HEK293T (cell line): ENCODE results near the gene TSPAN14.

Experiments used
- CTBP1 ChIP-seq: fragments of 450-650 bp; IDR thresholded peaks from 2 replicates; pipeline ENCODE4 v1.6.1; 2016; ENCODE audit warnings: borderline replicate concordance
- ELF4 ChIP-seq: fragments of 450-650 bp; IDR thresholded peaks from 2 replicates; pipeline ENCODE4 v1.6.1; 2017; ENCODE audit warnings: antibody characterized with exemption
- FOXK2 ChIP-seq: fragments of 450-650 bp; IDR thresholded peaks from 2 replicates; pipeline ENCODE4 v1.6.1; 2016; ENCODE audit warnings: mild to moderate bottlenecking
- FOXM1 ChIP-seq: fragments of 450-650 bp; IDR thresholded peaks from 2 replicates; pipeline ENCODE4 v1.6.1; 2017; ENCODE audit warnings: mild to moderate bottlenecking, borderline replicate concordance
- L3MBTL2 ChIP-seq: fragments of 450-650 bp; conservative IDR thresholded peaks from 2 replicates; pipeline ENCODE4 v1.6.1; 2016; ENCODE audit warnings: mild to moderate bottlenecking
- NFRKB ChIP-seq: fragments of 450-650 bp; IDR thresholded peaks from 2 replicates; pipeline ENCODE4 v1.6.1; 2016; ENCODE audit warnings: mild to moderate bottlenecking, moderate library complexity
- SUZ12 ChIP-seq: fragments of 450-650 bp; IDR thresholded peaks from 2 replicates; pipeline ENCODE4 v1.6.1; 2016; ENCODE audit warnings: mild to moderate bottlenecking

GRCh38 chr10:80528185-80528700 is 74.1 kb downstream of the TSPAN14 start:
- TF ChIP-seq CTBP1 (no peak), ELF4 (no peak), NFRKB (no peak), SUZ12 (no peak), FOXM1 (no peak), L3MBTL2 (no peak), FOXK2 (no peak)
